ENCODE results near the gene GART. TPM values are rescaled to one million over a fixed set of nuclear protein-coding genes. Genes with fewer than 3 reads are reported as not detected.
A peak's percentile ranks its signal among the peaks of the same experiment; 100 is the strongest.
"Not testable (repeated sequence)": the region's sequence is repeated elsewhere in the genome, so short reads cannot be mapped to it uniquely, and the experiment has no call there.

Gene GART
- total and polyA plus RNA-seq, 7 experiments from 2014 or later: 37.3 to 98.8 (median 56.4) TPM

DNA sequence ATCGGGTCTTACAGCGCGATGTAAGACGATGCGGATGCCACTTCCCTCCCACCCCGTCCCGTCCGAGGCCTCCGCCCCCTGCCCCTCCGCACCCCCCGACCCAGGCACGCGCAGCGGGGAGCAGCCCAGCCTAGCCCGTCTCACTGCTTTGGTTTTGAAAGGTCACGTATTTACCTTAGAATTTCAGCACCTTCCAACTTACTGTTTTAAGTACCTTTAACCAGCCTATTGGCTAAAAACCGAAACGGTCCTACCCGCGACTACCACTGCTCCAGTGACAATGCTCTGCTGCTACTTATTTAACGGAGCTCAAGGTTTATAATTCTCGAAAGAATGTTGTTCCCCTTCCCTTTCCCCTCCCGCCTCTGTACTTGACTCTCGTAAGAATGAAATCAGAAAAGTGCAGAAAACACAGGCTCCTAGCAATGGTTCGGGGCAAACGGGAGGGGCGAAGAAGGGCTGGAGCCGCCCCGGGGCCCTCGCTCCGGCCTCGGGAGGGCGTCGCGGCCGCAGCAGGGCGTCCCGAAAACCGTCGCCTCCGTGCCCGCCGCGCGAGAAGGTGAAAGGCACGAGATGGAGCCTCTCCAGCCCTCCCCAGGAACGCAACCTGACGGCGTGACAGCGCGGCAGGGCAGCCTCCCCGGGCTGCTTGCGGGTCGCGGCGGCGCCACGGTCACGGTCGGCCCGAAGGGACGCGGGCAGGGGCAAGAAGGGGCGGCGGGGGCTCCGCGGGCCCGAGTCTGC lies 62.8 kb downstream of the GART start:
- Histone ChIP-seq H3K36me3 (ENCODE audit: control insufficient read depth in 2 of 3, insufficient read depth in 3 of 3, low read length in 3 of 3) (no peaks in the 10 kb centered on the region), H3K27ac (ENCODE audit: low read depth, low read length) (peak overlapping the region; percentile 89), H3K4me1 (ENCODE audit: control insufficient read depth in 2 of 2, insufficient read depth in 2 of 2, low read length in 2 of 2) (peaks cover 0 to 5% of the 10 kb centered on the region in 2 donors), H3K27me3 (ENCODE audit: control insufficient read depth in 2 of 2, insufficient read depth in 2 of 2, low read length in 2 of 2) (no peaks in the 10 kb centered on the region), H3K4me3 (ENCODE audit: low read length) (peak overlapping the region; percentile 70), H3K9me3 (ENCODE audit: control insufficient read depth in 2 of 3, low read length in 3 of 3) (no peaks in the 10 kb centered on the region)
- Mint-ChIP-seq H3K4me1 (peaks cover 7 to 33% (median 21%) of the 10 kb centered on the region in 7 donors), H3K4me3 (peak overlapping the region; percentile 87 to 96 (median 93)), H3K9me3 (no peaks in the 10 kb centered on the region), H3K36me3 (no peaks in the 10 kb centered on the region), H3K27me3 (peaks cover 0 to 14% (median 0%) of the 10 kb centered on the region in 5 donors), H3K27ac (peak overlapping the region; percentile 82 to 95 (median 88))
- ChIA-PET POLR2A (interaction anchor here (0.7 to 4.2 kb wide), 21 partner anchors 10 to 866 kb away, joined by 3 to 108 read pairs (median 5); partner anchors contain the start of genes CFAP298, DNAJC28, DONSON and GART), CTCF (interaction anchor here (0.6 to 1.8 kb wide), 4 partner anchors 12 to 416 kb away, joined by 4 to 17 read pairs (median 6); partner anchors contain the start of gene DNAJC28)
- DNase-seq (peak; percentile 9 to 62 (median 53)), ATAC-seq (peak; percentile 14)
- intact Hi-C loops (cut with micrococcal nuclease): loop anchor here (1.0 to 10.0 kb wide), 9 partner anchors 63 to 1202 kb away; partner anchors contain the start of genes DONSON (in 2 of the 2), GART (in 1 of the 2), IFNGR2 (in 1 of the 2) and ITSN1 (in 1 of the 2)

DNA sequence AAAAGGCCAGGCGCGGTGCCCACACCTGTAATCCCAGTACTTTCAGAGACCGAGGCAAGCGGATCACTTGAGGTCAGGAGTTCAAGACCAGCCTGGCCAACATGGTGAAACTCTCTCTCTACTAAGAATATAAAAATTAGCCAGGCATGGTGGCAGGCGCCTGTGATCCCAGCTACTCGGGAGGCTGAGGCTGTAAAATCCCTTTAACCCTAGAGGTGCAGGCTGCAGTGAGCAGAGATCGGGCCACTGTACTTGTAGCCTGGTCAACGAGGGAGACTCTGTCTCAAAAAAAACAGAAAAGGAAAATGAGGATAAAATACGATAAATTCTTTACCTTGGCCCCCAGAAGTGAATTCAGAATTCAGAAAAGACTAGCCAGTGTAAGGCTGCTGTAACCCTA lies 63.7 kb downstream of the GART start:
- H3K27me3 Mint-ChIP-seq: peaks cover 0 to 12% (median 0%) of the 10 kb centered on the region in 5 donors
- Histone ChIP-seq H3K9me3 (ENCODE audit: control insufficient read depth in 2 of 3, low read length in 3 of 3) (no peaks in the 10 kb centered on the region), H3K27me3 (ENCODE audit: control insufficient read depth in 2 of 2, insufficient read depth in 2 of 2, low read length in 2 of 2) (no peaks in the 10 kb centered on the region), H3K36me3 (ENCODE audit: control insufficient read depth in 2 of 3, insufficient read depth in 3 of 3, low read length in 3 of 3) (no peaks in the 10 kb centered on the region), H3K27ac (ENCODE audit: low read depth, low read length) (peak overlapping the region; percentile 89), H3K4me3 (ENCODE audit: low read length) (peak overlapping the region; percentile 70), H3K4me1 (ENCODE audit: control insufficient read depth in 2 of 2, insufficient read depth in 2 of 2, low read length in 2 of 2) (peaks cover 0 to 5% of the 10 kb centered on the region in 2 donors)
- ChIA-PET POLR2A (interaction anchor here (0.6 to 2.6 kb wide), 3 partner anchors 25 to 116 kb away, joined by 3 to 16 read pairs (median 4); no protein-coding TSS in a partner anchor), CTCF (interaction anchor here (0.7 kb wide), 1 partner anchor 96 kb away, joined by 4 read pairs; no protein-coding TSS in a partner anchor)
- H3K4me1 Mint-ChIP-seq: peaks cover 10 to 38% (median 26%) of the 10 kb centered on the region in 7 donors
- intact Hi-C loops (cut with micrococcal nuclease): loop anchor here (2.0 to 10.0 kb wide), 4 partner anchors 76 to 1201 kb away; partner anchors contain the start of genes IFNGR2 (in 1 of the 2), MIS18A (in 1 of the 2) and SYNJ1 (in 1 of the 2)
- H3K36me3 Mint-ChIP-seq: peaks cover 0 to 5% (median 4%) of the 10 kb centered on the region in 5 donors
- peak overlapping the region; percentile 87 to 96 (median 93) for H3K4me3 Mint-ChIP-seq
- no peak for DNase-seq
- ATAC-seq: no peak
- peak overlapping the region; percentile 78 to 95 (median 85) for H3K27ac Mint-ChIP-seq
- no peaks in the 10 kb centered on the region for H3K9me3 Mint-ChIP-seq

DNA sequence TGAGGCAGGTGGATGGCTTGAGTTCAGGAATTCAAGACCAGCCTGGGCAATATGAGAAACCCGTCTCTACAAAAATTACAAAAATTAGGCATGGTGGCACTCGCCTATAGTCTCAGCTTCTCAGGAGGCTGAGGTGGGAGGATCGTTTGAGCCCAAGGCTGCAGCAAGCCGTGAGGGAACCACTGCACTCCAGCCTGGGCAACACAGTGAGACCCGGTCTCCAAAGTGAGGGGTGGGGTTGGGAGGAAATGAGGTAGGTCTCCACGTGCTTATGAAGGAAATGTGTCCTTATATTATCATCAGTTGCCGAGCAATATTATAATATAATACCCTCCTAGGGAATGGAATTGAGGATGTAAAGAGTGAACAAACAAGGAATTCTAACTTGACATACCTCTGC lies 64.9 kb downstream of the GART start:
- H3K9me3 ChIP-seq (ENCODE audit: control insufficient read depth in 2 of 3, low read length in 3 of 3): no peaks in the 10 kb centered on the region
- Mint-ChIP-seq H3K27ac (peak overlapping the region in 4 of 9 donors; percentile 32 to 72 (median 54)), H3K9me3 (no peaks in the 10 kb centered on the region), H3K4me3 (peak overlapping the region in 7 of 10 donors; percentile 36 to 87 (median 51)), H3K27me3 (peaks cover 0 to 4% (median 0%) of the 10 kb centered on the region in 5 donors), H3K36me3 (peaks cover 0 to 5% (median 5%) of the 10 kb centered on the region in 5 donors), H3K4me1 (peaks cover 10 to 41% (median 30%) of the 10 kb centered on the region in 7 donors)
- no peaks in the 10 kb centered on the region for H3K27me3 ChIP-seq (ENCODE audit: control insufficient read depth in 2 of 2, insufficient read depth in 2 of 2, low read length in 2 of 2)
- no peaks in the 10 kb centered on the region for H3K36me3 ChIP-seq (ENCODE audit: control insufficient read depth in 2 of 3, insufficient read depth in 3 of 3, low read length in 3 of 3)
- no peak overlapping the region for H3K4me3 ChIP-seq (ENCODE audit: low read length)
- ChIA-PET CTCF (no interaction called here), POLR2A (interaction anchor here (1.4 kb wide), 1 partner anchor 67 kb away, joined by 5 read pairs; the partner anchor contains the start of gene SON)
- H3K4me1 ChIP-seq (ENCODE audit: control insufficient read depth in 2 of 2, insufficient read depth in 2 of 2, low read length in 2 of 2): peaks cover 0 to 5% of the 10 kb centered on the region in 2 donors
- no peak for ATAC-seq
- intact Hi-C loops (cut with micrococcal nuclease): loop anchor here (5.0 to 10.0 kb wide), 3 partner anchors 75 to 1200 kb away; partner anchors contain the start of genes IFNGR2 (in 1 of the 2) and MIS18A (in 1 of the 2)
- H3K27ac ChIP-seq (ENCODE audit: low read depth, low read length): no peak overlapping the region
- DNase-seq: no peak

DNA sequence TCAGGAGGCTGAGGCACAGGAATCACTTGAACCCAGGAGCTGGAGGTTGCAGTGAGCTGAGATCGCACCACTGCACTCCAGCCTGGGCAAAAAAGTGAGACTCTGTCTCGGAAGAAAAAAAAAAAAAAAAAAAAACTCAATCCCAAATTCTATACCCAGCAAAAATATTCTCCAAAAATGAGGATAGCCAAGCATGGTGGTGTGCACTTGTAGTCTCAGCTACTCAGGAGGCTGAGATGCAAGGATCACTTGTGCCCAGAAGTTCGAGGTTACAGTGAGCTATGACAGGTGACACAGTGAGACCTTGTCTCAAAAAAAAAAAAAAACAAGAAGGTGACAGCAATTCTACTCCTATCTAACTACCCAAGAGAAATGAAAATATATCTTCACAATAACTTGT lies 68.6 kb downstream of the GART start:
- Histone ChIP-seq H3K4me3 (ENCODE audit: low read length) (no peak overlapping the region), H3K4me1 (ENCODE audit: control insufficient read depth in 2 of 2, insufficient read depth in 2 of 2, low read length in 2 of 2) (no peaks in the 10 kb centered on the region), H3K36me3 (ENCODE audit: control insufficient read depth in 2 of 3, insufficient read depth in 3 of 3, low read length in 3 of 3) (no peaks in the 10 kb centered on the region), H3K27ac (ENCODE audit: low read depth, low read length) (no peak overlapping the region), H3K27me3 (ENCODE audit: control insufficient read depth in 2 of 2, insufficient read depth in 2 of 2, low read length in 2 of 2) (no peaks in the 10 kb centered on the region), H3K9me3 (ENCODE audit: control insufficient read depth in 2 of 3, low read length in 3 of 3) (no peaks in the 10 kb centered on the region)
- no peak for DNase-seq
- no peak for ATAC-seq
- no peaks in the 10 kb centered on the region for H3K9me3 Mint-ChIP-seq
- H3K4me3 Mint-ChIP-seq: no peak overlapping the region
- intact Hi-C loops (cut with micrococcal nuclease): loop anchor here in 1 of 2 donors (10.0 kb wide), 1 partner anchor 239 kb away; no protein-coding TSS in a partner anchor
- no peaks in the 10 kb centered on the region for H3K27me3 Mint-ChIP-seq
- H3K4me1 Mint-ChIP-seq: peaks cover 6 to 40% (median 32%) of the 10 kb centered on the region in 7 donors
- H3K27ac Mint-ChIP-seq: no peak overlapping the region
- peaks cover 0 to 14% (median 5%) of the 10 kb centered on the region in 5 donors for H3K36me3 Mint-ChIP-seq
- CTCF ChIA-PET: no interaction called here
- POLR2A ChIA-PET: no interaction called here

DNA sequence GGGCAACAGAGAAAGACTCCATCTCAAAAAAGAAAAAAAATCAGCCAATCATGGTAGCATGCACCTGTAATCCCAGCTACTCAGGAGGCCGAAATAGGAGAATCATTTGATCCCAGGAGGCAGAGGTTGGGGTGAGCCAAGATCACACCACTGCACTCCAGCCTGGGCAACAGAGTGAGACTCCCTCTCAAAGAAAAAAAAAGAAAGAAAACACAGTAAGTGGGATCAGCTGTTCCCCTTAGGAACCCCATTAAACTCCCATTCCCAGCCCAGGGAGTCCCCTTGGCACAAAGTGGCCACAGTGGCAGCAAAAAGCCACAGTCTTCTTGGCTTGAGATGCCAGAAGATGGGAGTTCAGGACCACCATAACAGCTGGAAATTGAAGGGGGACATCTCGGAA lies 71.2 kb downstream of the GART start:
- Histone ChIP-seq H3K4me3 (ENCODE audit: low read length) (no peak overlapping the region), H3K27me3 (ENCODE audit: control insufficient read depth in 2 of 2, insufficient read depth in 2 of 2, low read length in 2 of 2) (no peaks in the 10 kb centered on the region), H3K36me3 (ENCODE audit: control insufficient read depth in 2 of 3, insufficient read depth in 3 of 3, low read length in 3 of 3) (no peaks in the 10 kb centered on the region), H3K27ac (ENCODE audit: low read depth, low read length) (no peak overlapping the region), H3K4me1 (ENCODE audit: control insufficient read depth in 2 of 2, insufficient read depth in 2 of 2, low read length in 2 of 2) (no peaks in the 10 kb centered on the region), H3K9me3 (ENCODE audit: control insufficient read depth in 2 of 3, low read length in 3 of 3) (no peaks in the 10 kb centered on the region)
- POLR2A ChIA-PET: no interaction called here
- Mint-ChIP-seq H3K27me3 (no peaks in the 10 kb centered on the region), H3K36me3 (peaks cover 0 to 16% (median 5%) of the 10 kb centered on the region in 5 donors), H3K4me1 (peaks cover 5 to 31% (median 22%) of the 10 kb centered on the region in 7 donors), H3K4me3 (no peak overlapping the region), H3K27ac (no peak overlapping the region), H3K9me3 (no peaks in the 10 kb centered on the region)
- CTCF ChIA-PET: no interaction called here
- ATAC-seq (no peak), DNase-seq (no peak)
- intact Hi-C loops (cut with micrococcal nuclease): loop anchor here in 1 of 2 donors (10.0 kb wide), 1 partner anchor 236 kb away; no protein-coding TSS in a partner anchor

DNA sequence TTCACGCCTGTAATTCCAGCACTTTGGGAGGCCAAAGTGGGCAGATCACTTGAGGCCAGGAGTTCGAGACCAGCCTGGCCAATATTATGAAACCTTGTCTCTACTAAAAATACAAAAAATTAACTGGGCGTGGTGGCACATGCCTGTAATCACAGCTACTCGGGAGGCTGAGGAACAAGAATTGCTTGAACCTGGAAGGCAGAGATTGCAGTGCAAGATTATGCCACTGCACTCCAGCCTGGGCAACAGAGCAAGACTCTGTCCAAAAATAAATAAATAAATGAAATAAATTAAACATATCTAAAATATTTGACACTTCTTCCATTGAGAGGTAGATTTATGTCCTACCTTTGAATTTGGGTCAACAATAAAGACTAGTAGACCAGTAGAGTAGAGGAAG lies 72.7 kb downstream of the GART start:
- intact Hi-C loops (cut with micrococcal nuclease); H3K27ac Mint-ChIP-seq; CTCF ChIA-PET; H3K4me3 ChIP-seq (ENCODE audit: low read length); DNase-seq; H3K27ac ChIP-seq (ENCODE audit: low read depth, low read length); H3K4me1 ChIP-seq (ENCODE audit: control insufficient read depth in 2 of 2, insufficient read depth in 2 of 2, low read length in 2 of 2); H3K36me3 ChIP-seq (ENCODE audit: control insufficient read depth in 2 of 3, insufficient read depth in 3 of 3, low read length in 3 of 3); H3K27me3 Mint-ChIP-seq; POLR2A ChIA-PET; H3K9me3 ChIP-seq (ENCODE audit: control insufficient read depth in 2 of 3, low read length in 3 of 3); H3K27me3 ChIP-seq (ENCODE audit: control insufficient read depth in 2 of 2, insufficient read depth in 2 of 2, low read length in 2 of 2); H3K4me3 Mint-ChIP-seq; H3K9me3 Mint-ChIP-seq; ATAC-seq: not testable (repeated sequence)
- H3K36me3 Mint-ChIP-seq: peaks cover 0 to 19% (median 5%) of the 10 kb centered on the region in 5 donors
- peaks cover 5 to 31% (median 22%) of the 10 kb centered on the region in 7 donors for H3K4me1 Mint-ChIP-seq

Data from naive thymus-derived CD4-positive, alpha-beta T cell (primary cell).